Activated CD4-positive, CD25-positive, alpha-beta regulatory T cell (primary cell): ENCODE data around the gene OR2L5.

Experiments used
- DNase-seq, 4 experiments: peaks; one replicate each; lab custom pipeline; 2025; lab: John Stamatoyannopoulos, UW

OR2L5 gene, protein sequence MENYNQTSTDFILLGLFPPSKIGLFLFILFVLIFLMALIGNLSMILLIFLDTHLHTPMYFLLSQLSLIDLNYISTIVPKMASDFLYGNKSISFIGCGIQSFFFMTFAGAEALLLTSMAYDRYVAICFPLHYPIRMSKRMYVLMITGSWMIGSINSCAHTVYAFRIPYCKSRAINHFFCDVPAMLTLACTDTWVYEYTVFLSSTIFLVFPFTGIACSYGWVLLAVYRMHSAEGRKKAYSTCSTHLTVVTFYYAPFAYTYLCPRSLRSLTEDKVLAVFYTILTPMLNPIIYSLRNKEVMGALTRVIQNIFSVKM

DNA sequence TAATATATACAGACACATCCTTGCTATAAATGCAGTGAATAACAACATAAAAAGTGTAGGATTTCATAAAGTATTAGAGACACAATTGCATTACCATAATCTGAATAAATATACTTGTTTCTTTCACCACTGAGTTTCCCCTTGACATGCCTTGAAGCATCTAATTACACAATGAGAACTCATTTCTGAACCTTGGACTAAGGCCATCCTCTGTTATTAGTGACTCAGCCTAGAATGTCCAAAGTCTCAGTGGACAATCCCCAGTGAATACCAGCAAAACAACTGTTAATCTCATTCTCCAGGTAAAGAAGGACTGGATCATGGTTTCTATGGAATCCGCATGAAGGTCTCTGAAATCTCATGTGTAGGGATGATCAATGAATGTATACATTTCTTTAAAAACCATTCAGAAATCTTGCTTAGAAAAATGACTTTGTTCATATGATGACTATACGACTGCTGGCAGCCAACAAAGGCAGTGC lies at the start of gene OR2L5:
Gene OR2L5, plus strand, starts transcription at position 432 of the 482 bp plus-strand sequence. CDS start 8,288 bp downstream, outside the sequence.
- DNase-seq, result no peak

DNA sequence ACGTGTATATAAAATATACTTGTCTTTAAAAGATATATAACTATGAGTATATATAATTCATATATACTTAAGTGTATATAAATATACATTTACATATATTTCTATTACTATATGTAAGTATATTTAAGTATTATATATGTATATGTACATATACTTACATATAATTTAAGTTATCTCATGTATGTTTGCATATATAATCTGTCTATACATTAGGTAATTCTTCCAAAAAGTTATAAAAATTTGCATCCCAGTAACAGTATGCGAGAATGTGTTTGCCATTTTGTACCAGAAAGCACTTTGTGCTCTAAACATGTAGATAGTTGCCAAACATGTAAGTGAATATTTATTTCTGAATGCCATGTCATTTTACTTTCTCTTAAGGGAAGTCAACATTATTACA lies 48.5 kb upstream of the OR2L5 start, which contains the start of gene OR2AK2:
Gene OR2AK2, plus strand, starts transcription at position 301 of the 400 bp plus-strand sequence. CDS start 144 bp downstream, outside the sequence.
- no peak for DNase-seq

DNA sequence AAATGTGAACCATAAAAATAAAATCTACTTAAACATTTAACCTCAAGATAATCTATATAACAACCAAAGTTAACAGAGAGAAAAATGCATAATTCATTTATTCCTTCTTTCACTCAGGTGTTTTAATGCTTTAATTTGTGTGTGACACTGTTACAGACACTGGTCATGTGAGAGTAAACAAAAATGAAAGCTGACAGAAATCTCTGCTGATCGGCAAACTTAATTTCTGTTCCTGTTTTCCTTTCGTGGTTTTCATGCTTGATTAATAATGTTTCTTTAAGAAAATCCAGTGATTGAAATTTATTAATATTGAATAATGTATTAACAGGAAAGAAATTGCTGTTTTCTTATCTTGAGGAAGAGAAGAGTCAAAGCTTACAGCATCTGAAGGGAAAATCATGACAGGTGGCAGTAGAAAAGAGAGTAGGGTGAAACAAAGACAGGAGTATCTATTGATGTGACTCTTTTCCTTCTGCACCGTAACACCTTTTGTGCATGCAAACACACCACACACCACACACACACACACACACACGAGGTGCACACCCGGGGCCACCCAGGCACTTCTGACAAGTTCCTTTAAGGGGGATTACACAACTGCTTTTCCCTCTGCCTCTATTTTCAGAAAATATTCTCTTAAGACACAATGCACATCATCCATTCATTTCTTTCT lies 46.8 kb upstream of the OR2L5 start:
- no peak for DNase-seq

DNA sequence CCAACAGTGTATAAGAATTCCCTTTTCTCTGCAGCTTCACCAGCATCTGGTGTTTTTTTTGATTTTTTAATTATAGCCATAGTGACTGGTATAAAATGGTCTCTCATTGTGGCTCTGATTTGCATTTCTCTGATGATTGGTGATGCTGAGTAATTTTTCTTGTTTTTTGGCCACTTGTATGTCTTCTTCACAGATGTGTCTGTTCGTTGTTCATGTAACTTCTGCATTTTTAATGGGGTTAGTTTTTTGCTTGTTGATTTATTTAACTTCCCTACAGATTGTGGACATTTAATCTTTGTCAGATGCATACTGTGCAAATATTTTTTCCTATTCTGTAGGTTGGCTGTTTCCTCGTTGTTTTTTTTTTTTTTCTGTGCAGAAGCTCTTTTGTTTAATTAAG lies 20.5 kb upstream of the OR2L5 start:
- no peak for DNase-seq

DNA sequence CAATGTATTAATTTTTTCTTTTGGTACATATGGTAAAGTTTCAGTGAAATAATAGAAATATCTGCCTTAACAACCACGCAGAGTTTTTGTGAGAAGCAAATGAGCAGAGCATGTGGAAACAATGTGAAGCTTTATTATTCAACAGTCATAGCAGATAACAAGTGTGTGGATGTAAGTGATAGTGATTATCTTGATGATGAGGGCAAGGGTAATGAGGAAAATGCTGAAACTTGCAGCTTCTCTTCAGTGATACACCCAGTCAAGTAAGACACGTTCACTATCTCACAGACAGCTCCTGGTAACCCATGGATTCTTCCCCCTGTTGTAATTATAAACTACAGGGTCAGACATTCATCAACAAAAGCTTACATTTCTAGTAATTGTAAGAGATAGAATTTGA lies 14.6 kb upstream of the OR2L5 start:
- DNase-seq, result no peak

DNA sequence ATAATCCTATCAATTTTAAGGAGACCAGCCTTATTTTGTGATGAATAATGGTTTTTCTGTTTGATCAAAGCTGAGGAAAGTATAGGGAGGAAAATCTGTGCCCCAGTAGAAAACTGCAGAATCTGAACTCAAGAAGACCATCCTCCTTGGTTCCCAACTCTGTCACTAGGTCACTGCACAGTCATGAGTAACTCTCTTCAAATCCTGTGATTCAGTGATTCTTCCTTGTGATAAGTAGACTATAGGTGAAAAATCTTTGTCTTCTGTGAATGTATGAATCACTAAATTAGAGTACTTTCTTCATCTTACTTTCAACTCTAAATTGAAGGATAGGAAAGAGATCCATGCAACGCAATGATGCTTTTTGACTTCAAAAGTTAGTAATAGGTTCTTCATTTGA lies 13.3 kb upstream of the OR2L5 start:
- DNase-seq, result no peak

DNA sequence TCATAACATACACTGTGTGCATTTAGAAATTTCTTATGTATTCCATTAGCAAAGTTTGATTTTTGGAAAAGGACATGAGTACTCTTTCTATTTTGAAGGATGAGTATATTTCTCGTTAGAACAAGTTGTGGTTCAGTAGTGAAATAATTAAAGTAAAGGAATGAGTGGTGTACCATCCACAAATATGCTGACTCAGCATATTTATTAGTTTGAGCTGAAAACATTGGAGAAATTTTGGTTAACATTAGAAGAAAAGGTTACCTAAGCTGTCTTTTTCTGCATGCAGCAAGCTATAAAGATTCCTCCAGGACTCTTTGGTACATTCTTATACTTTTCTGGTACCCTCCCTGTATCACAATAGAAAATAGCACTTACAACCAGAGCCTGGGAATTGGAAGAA lies 5.7 kb upstream of the OR2L5 start:
- no peak for DNase-seq

DNA sequence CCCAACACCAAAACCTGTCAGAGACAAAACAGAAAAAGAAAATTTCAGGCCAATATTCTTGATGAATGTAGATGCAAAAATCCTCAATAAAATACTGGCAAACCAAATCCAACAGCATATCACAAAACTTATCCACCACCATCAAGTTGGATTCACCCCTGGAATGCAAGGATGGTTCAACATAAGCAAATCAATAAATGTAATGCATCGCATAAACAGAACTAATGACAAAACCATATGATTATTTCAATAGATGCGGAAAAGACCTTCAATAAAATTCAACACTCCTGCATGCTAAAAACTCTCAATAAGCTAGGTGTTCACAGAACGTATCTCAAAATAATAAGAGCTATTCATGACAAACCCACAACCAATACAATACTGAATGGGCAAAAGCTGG lies 3.8 kb upstream of the OR2L5 start:
- DNase-seq, result no peak

DNA sequence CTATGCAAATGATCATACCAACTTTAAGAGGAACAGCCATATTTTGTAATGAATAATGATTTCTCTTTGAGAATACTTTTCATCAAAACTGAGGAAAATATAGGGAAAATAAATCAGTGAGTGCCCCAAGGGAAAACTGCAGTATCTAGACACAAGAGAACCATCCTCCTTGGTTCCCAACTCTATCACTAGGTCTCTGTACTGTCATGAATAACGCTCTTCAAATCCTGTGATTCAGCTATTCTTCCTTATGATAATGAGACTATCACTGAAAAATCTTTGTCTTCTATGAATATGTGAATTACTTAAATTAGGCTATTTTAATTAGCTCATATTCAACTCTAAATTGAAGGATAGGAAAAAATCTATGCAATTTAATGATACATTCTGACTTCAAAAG lies 2.3 kb downstream of the OR2L5 start:
- DNase-seq, result no peak

DNA sequence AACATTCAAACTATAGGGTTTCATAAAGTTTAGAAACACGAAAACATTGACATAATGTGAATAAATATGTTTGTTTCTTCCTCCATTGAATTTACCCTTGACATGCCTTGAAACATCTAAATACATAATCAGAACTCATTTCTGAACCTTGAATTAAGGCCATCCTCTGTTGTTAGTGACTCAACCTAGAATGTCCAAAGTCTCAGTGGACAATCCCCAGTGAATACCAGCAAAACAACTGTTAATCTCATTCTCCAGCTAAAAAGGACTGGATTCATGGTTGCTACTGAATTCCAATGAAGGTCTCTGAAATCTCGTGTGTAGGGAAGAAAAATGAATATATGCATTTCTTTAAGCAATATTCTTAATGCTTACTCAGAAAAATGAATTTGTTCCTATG lies 16.3 kb downstream of the OR2L5 start, which contains the start of gene OR2L2:
Gene OR2L2, plus strand, starts transcription at position 301 of the 400 bp plus-strand sequence. CDS start 8,198 bp downstream, outside the sequence.
- DNase-seq, result no peak

DNA sequence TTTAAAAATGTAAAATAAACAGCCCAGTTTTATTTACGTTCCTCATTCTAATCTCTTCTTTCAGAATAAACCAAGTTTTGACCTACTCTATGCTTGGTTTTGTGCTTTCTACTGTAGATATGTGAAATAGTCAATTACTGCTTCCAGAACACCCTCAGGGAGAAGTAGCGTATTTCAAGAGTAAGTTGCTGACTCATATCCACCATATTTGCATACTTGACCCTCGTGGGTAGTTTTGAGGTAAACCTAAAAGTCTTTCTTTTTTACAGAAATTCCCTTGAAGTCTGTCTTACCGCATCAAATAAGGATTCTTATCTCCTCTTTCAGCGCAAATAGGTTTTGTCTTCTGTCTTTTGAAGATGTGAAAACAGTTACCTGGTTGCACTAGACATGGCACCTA lies 31.7 kb downstream of the OR2L5 start:
- DNase-seq, result no peak

DNA sequence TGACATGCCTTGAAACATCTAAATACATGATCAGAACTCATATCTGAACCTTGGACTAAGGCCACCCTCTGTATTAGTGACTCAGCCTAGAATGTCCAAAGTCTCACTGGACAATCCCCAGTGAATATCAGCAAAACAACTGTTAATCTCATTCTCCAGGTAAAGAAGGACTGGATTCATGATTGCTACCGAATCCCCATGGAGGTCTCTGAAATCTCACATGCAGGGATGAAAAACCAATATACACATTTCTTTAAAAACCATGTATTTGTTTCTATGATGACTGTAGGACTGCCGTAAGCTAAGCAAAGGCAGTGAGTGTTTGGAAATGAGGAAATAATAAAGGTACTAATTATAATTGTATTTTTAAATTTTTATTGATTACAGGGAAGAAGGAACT lies 33.1 kb downstream of the OR2L5 start, which contains the start of gene OR2L3:
Gene OR2L3, plus strand, starts transcription at position 301 of the 400 bp plus-strand sequence. CDS start 13,846 bp downstream, outside the sequence.
- no peak for DNase-seq

DNA sequence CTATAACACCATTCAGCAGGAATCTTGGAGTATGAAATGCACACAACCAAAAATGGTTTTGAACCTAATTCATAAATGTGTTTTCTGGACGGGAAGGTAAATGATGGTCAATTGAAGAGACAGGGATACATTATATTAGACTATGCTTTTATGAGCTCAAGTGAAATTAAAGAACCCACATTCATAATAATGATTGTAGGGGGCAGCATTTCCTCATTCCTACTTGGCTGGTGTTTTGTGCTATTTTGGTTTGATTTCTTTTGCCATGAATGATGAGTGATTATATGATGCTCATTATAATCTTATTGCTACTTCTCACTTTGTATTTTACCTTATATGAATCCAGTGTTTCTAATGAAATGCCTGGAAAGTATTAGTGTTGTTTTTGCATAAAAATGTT lies 33.5 kb downstream of the OR2L5 start:
- no peak for DNase-seq

DNA sequence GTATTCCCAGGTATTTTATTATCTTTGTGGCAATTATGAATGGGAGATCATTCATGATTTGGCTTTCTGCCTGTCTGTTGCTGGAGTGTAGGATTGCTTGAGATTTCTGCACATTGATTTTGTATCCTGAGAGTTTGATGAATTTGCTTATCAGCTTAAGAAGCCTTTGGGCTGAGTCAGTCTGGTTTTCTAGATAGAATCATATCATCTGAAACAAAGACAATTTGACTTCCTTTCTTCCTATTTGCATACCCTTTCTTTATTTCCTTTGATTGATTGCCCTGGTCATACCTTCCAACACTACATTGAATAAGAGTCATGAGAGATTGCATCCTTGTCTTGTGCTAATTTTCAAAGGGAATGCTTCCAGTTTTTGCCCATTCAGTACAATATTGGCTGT lies 41.2 kb downstream of the OR2L5 start:
- DNase-seq, result no peak

DNA sequence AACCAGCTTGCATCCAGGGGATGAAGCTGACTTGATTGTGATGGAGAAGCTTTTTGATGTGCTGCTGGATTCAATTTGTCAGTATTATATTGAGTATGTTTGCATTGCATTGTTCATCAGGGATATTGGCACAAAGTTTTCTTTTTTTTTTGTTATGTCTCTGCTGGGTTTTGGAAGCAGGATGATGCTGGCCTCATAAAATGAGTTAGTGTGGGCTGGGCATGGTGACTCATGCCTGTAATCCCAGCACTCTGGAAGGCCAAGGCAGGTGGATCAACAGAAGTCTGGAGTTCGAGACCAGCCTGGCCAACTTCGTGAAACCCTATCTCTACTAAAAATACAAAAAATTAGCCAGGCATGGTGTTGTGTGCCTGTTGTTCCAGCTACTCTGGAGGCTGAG lies 41.8 kb downstream of the OR2L5 start:
- DNase-seq, result no peak

DNA sequence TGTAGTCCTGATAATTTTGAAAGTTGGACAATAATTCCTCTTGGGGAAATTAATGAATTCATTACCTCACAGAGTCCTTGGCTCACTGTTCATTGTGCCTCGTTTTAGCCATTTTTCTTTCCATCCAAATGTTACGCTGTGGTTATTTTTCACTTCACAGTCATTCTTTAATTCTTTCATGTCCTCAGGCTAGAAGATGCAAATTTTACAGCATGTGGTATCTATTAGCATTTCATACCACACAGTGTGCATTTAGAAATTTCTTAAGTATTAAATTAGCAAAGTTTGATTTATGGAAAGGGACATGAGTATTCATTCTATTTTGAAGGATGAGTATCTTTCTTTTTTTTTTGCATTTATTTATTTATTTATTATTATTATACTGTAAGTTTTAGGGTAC lies 51.6 kb downstream of the OR2L5 start:
- DNase-seq, result no peak

DNA sequence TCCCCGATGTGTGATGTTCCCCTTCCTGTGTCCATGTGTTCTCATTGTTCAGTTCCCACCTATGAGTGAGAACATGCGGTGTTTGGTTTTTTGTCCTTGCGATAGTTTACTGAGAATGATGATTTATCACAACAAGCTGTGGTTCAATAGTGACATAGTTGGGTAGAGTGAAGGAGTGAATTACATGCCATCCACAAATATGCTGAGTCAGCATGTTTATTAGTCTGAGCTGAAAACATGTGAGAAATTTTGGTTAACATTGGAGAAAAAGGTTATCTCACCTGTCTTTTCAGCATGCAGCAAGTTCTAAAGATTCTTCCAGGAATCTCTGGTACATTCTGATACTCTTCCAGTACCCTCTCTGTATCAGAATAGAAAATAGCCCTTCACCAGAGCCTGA lies 52.1 kb downstream of the OR2L5 start:
- no peak for DNase-seq
